ENCODE measurements around the gene ZNF408.
"Not testable (repeated sequence)": the region's sequence is repeated elsewhere in the genome, so short reads cannot be mapped to it uniquely, and the experiment has no call there.

ZNF408 gene

DNA sequence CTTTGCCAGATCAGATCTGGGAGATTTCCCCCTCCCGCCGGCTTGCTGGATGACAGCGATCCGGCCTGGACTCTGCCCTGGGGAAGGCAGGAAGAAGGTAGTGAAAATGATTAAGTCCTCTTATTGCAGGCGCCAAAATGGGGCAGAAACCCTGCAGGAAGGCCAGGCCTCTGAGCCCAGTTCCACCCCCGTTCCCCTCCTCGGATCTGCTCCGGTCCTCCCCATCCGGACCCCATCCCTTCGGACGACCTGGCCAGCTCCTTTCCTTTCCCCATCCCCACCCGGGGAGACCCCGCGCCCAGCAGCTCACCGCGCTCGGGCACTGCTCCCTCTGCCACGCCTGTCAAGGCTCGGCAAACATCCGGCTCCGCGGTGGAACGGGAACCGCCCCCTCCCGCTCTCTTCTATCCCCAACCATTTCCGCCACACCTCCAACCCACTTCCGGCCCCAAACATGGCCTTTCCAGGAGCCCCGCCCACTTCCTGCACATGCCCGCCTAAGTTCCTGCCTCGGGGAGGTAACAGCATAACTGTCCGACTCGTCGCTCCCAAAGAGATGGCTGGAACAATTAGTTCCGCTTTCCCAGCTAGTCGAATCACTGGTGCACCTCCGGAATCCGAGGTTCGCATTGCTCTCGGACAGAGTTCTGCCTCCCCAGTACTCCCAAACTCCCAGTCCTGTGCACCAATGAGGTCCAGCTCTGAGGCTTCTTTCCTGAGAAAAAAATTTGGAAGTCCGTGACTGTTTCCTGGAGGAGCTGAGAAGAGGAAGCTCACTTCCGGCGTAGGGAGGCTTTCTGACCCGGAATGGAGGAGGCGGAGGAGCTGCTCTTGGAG, at the start of gene ZNF408, which contains the start of gene ARHGAP1:
TSS of gene ZNF408 (plus strand) at position 791 of the 837 bp plus-strand sequence. CDS start at position 808, 17 bp downstream.
TSS of gene ARHGAP1 (minus strand) at position 379 of the 837 bp plus-strand sequence. CDS start 4,512 bp downstream, outside the sequence.
- peak; percentile 98 to 99 for DNase-seq

DNA sequence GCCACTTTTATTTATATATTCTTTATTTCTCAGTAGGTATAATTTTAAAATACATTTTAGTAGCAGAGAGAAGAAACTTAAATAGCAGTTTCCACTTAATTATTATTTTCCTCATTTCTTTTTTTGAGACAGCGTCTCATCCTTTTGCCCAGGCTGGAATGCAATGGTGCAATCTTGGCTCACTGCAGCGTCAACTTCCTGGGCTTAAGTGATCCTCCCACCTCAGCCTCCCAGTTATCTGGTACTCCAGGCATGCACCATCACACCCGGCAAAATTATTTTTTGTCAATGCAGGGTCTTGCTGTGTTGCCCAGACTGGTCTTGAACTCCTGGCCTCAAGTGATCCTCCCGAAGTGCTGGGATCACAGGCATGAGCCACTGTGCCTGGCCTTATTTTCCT, 45.2 kb upstream of the ZNF408 start:
- no peak for DNase-seq

GRCh38 chr11:46657186-46657585, 43.6 kb upstream of the ZNF408 start:
- no peak for DNase-seq

- DNase-seq, result no peak
Measured at GRCh38 chr11:46658259-46658658, 42.6 kb upstream of the ZNF408 start.

DNA sequence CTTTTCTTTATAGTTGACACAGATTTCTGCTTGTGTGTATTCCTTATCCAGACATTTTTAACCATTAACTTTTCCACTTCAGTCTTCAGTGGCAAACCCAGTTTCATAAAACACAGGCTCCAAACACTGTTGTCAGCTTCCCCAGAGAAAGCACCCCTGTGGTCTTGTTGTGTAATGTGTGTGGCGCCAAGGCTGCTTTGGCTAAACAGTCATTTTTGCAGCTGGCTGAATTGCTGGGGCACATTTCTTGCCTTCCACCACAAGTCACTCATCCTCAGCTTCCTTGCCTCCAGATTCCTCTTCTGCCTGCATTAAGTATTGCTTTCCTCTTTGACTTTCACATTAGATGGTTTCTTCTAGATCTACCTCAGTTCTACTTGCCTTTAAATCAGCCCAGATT, 40.9 kb upstream of the ZNF408 start:
- DNase-seq, result no peak

DNA sequence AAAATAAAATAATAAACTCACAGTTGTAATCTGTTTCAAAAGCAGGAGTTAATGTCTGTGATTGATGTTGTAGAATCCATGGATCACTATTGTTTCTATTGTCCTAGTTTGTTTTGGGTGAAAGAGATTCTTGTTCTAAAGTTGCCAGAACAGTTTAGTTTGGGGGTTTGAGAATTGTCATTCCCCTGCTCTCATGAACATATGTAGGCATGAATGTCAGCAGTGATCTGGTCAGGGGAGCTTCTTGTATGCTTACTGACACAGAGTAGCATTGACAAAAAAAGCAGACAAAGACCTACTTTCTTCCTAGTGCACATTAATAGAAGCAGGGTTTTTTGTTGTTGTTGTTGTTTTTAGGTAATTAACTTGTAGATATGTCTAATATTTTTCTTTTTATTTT, 39.0 kb upstream of the ZNF408 start:
- no peak for DNase-seq

- DNase-seq, result no peak
Measured at GRCh38 chr11:46662366-46662765, 38.5 kb upstream of the ZNF408 start.

GRCh38 chr11:46663277-46663940, 37.4 kb upstream of the ZNF408 start:
- no peak for DNase-seq

- DNase-seq, result no peak
Measured at GRCh38 chr11:46664612-46665011, 36.2 kb upstream of the ZNF408 start.

GRCh38 chr11:46665356-46665755, 35.5 kb upstream of the ZNF408 start:
- DNase-seq, result no peak

DNA sequence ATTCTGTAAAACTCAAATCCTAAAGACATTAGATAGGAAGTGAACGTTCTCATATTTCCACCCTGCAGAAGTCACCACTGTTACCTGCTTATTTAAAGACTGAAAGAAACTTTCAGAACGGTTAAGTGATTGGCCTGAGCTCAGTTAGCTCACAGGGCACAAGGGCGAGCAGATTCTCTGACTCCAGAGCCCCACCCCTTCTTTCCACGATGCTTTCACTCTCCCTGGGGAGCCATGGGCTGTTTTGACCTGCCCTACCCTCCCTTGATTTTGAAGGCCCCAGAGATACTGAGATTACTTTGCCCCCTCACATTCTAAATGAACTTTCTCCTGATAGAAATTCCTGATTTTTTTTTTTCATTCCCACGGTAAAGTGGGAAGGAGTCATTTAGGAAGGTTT, 34.3 kb upstream of the ZNF408 start:
- no peak for DNase-seq

- DNase-seq, result no peak
Measured at GRCh38 chr11:46667043-46667481, 33.8 kb upstream of the ZNF408 start.

- DNase-seq, result no peak
Measured at GRCh38 chr11:46668480-46669085, 32.2 kb upstream of the ZNF408 start.

GRCh38 chr11:46669711-46670139, 31.1 kb upstream of the ZNF408 start:
- DNase-seq, result peak; percentile 8 to 23

DNA sequence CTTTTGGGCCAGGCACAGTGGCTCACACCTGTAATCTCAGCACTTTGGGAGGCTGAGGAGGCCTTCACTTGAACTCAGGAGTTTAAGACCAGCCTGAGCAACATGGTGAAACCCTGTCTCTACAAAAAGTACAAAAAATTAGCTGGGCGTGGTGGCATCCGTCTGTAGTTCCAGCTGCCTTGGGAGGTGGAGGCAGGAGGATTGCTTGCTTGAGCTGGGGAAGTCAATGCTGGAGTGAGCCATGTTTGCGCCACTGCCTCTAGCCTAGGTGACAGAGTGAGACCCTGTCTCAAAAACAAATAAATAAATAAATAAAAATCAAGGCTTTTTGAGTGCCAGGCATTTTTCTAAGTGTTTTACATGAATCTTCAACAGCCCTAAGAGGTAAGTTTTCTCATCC, 30.3 kb upstream of the ZNF408 start:
- not testable (repeated sequence) for DNase-seq

- DNase-seq, result no peak
Measured at GRCh38 chr11:46671958-46672315, 28.9 kb upstream of the ZNF408 start.

DNA sequence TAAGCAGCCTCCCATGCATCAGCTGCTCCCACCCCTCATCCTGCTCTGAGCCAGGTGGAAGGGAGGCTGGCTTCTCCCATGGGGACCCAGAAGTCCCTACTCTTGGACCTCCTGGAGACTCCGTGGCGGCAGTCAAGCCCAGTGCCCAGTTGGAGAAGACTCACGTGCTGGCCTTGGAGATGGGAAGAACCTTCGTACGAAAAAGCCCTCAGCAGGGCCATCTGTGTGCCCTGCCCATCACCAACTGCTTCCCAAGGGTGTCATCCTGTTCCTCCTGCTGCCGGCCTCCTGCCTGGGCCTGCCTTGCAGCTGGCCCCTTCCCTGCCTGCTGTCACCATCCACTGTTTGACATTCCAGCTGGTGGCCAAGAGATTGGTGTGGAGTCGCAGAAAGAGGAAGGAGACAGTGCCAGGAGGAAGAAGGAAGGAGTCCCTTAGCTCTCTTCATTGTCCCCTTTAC, 28.4 kb upstream of the ZNF408 start:
- DNase-seq, result no peak

GRCh38 chr11:46673713-46674462, 26.9 kb upstream of the ZNF408 start:
- DNase-seq, result no peak

GRCh38 chr11:46674463-46675287, 26.2 kb upstream of the ZNF408 start:
- DNase-seq, result peak; percentile 5 to 30

DNA sequence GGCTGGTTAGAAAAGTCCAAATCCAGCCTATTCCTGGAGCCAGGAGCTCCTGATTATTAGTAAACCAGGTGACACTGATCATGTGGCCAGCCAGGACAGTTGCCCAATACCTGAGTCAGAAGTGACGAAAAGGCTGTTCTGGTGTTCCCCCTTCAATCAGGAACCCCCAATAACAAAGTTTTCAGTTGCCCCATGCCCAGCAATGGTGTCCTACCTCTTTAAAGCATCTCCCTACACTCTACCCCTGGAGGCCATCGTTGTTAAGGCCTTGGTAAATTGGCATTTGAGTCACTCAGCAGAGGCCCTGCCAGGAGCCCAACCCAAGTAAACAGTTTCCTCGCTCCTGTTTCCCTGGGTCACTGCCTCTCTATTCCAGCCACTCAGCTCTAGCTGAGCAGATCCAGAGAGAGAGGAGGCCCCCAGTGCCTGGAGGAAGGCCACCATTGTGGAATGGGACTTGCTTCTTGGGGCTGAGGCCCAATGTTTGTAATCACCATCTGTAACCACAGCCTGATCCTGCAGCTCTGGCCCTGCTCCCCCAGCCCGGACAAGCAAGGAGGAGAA, 25.5 kb upstream of the ZNF408 start:
- DNase-seq, result peak in 1 of 2 donors; percentile 36

DNA sequence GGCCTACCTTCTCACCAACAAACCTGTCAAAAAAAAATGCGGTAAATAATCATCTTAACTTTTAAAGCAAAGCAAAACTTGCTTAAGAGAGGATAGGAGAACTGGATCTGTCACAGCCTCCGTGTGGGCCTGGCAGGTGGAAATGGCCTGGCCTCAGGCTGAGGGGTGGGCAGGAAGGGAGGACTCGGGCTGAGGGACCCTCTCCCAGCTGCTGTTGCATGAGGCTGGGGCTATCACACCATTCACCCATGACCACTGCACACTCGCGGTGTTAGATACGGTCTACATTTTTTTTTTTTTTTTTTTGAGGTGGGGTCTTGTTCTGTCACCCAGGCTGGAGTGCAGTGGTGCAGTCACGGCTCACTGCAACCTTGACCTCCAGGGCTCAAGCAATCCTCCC, 24.9 kb upstream of the ZNF408 start:
- no peak for DNase-seq
